KMS-11 (cell line): ENCODE data around the gene TMEM165.

ENCODE experiments used
- H2AFZ ChIP-seq: fragments of 200-600 bp; sonication (generic); 2 replicates; pipeline ENCODE4 v1.6.1; 2016; ENCODE audit warnings: antibody characterized with exemption, mixed run types, low read depth
- H3K27ac ChIP-seq: fragments of 200-600 bp; sonication (generic); 2 replicates; pipeline ENCODE4 v1.6.1; 2016; ENCODE audit warnings: mild to moderate bottlenecking, mixed run types
- H3K27me3 ChIP-seq: fragments of 200-600 bp; sonication (generic); 2 replicates; pipeline ENCODE4 v1.6.1; 2017; ENCODE audit warnings: mild to moderate bottlenecking, low read depth, mixed run types, moderate library complexity; ENCODE audit not compliant: insufficient read depth
- H3K36me3 ChIP-seq: fragments of 200-600 bp; sonication (generic); 2 replicates; pipeline ENCODE4 v1.6.1; 2017; ENCODE audit warnings: mild to moderate bottlenecking, mixed run types; ENCODE audit not compliant: insufficient read depth
- H3K4me1 ChIP-seq: fragments of 200-600 bp; sonication (generic); 2 replicates; pipeline ENCODE4 v1.6.1; 2016; ENCODE audit warnings: mild to moderate bottlenecking, low read depth, mixed run types; ENCODE audit not compliant: poor library complexity, severe bottlenecking
- H3K4me2 ChIP-seq: fragments of 200-600 bp; sonication (generic); 2 replicates; pipeline ENCODE4 v1.7.0; 2016; ENCODE audit warnings: mild to moderate bottlenecking, mixed run types
- H3K4me3 ChIP-seq: fragments of 200-600 bp; sonication (generic); IDR thresholded peaks from 2 replicates; pipeline ENCODE4 v1.6.1; 2017; ENCODE audit warnings: low read depth, low read length, mixed read lengths; ENCODE audit not compliant: insufficient read depth
- H3K79me2 ChIP-seq: fragments of 200-600 bp; sonication (generic); 2 replicates; pipeline ENCODE4 v1.6.1; 2016; ENCODE audit warnings: low read depth, mixed run types; ENCODE audit not compliant: insufficient read depth
- H3K9ac ChIP-seq: fragments of 200-600 bp; sonication (generic); 2 replicates; pipeline ENCODE4 v1.6.1; 2016; ENCODE audit warnings: mild to moderate bottlenecking, mixed run types
- H4K20me1 ChIP-seq: fragments of 200-600 bp; sonication (generic); 2 replicates; pipeline ENCODE4 v1.6.1; 2016; ENCODE audit warnings: mild to moderate bottlenecking, mixed run types; ENCODE audit not compliant: insufficient read depth
- CTCF ChIP-seq: fragments of 200-600 bp; sonication (generic); conservative IDR thresholded peaks from 2 replicates; pipeline ENCODE4 v1.6.1; 2017; ENCODE audit warnings: low read depth, mild to moderate bottlenecking, antibody characterized with exemption, low read length, moderate library complexity, mixed read lengths

TMEM165 gene

GRCh38 chr4:55469979-55470378 lies 74.2 kb downstream of the TMEM165 start:
- no peaks in the 10 kb centered on the region for H3K4me1 ChIP-seq
- no peak overlapping the region for H3K9ac ChIP-seq
- TF ChIP-seq CTCF = no peak
- H3K27me3 ChIP-seq = no peaks in the 10 kb centered on the region
- H4K20me1 ChIP-seq = no peaks in the 10 kb centered on the region
- no peak overlapping the region for H3K27ac ChIP-seq
- H3K4me3 ChIP-seq = no peak overlapping the region
- H2AFZ ChIP-seq = no peak overlapping the region
- no peak overlapping the region for H3K4me2 ChIP-seq
- no peaks in the 10 kb centered on the region for H3K79me2 ChIP-seq
- peaks cover 3% of the 10 kb centered on the region; the same call in 1 of the 2 replicates for H3K36me3 ChIP-seq
